CD4-positive, alpha-beta T cell treated with Interleukin-4 for 4 hours (primary cell): ENCODE measurements around the gene PPP1R10.
A peak's percentile ranks its signal among the peaks of the same experiment; 100 is the strongest.

Experiments
- DNase-seq: peaks from one replicate; pipeline ENCODE4 v3.0.0-alpha.2; 2020

PPP1R10 gene

DNA sequence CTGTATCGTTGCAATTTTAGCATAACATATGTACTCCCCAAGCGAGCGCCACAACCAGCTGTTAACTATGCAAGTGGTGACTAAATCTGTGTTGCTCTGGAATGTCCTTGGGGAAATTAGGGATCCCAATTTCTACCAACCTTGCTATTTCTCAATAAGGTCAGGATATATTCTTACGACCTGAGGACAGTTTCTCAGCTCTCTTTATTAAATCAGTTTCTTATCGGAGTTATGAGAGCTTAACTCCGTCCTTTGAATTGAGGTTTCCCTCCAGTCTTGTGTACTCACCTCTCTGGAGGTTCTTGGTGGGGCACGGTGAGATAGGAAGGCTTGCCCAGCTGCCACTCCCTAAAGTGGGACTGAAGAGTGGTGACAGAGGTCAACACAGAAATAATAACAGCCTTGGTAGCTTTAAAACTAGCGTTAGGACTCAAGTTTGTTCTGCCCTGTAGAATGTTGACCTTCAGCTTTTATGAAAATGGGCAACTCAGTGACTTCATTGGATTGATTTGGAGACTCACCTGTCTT is 1.3 kb upstream of the PPP1R10 start:
- no peak for DNase-seq

DNA sequence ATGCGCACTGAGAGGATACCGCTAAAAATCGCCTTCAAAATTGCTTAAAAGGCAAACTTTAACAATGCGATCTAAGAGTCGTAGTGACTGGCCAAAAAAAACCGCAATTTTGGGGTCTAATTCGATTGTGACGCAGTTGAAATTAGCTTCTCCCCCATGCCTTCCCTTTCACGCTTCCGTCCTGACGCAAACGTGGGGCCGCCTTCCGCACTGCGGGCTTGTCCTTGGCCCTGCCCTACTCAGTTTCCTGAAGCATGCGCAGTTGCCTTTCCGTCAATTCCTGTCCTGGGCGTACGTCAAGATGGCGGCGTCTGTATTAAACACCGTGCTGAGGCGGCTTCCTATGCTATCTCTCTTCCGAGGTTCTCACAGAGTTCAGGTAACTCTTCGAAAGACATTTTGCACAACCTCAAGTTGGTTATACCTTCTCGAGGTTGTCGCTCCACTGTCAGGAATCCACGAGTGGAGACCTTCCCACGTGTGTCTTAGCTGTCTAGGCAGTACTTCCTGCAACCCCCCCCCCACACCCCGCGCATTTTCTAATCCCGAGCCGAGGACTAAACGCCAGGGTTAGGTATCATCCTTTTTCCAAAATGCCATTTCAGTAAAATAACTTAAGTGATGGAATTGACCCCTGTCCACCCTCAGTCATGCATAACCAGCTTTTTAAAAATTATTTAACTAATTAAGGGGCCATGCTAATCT is 674 bp upstream of the PPP1R10 start, which contains the start of gene MRPS18B:
TSS of gene MRPS18B (plus strand) at position 276 of the 705 bp plus-strand sequence. CDS start at position 302, 26 bp downstream.
- peak; percentile 99 for DNase-seq

DNA sequence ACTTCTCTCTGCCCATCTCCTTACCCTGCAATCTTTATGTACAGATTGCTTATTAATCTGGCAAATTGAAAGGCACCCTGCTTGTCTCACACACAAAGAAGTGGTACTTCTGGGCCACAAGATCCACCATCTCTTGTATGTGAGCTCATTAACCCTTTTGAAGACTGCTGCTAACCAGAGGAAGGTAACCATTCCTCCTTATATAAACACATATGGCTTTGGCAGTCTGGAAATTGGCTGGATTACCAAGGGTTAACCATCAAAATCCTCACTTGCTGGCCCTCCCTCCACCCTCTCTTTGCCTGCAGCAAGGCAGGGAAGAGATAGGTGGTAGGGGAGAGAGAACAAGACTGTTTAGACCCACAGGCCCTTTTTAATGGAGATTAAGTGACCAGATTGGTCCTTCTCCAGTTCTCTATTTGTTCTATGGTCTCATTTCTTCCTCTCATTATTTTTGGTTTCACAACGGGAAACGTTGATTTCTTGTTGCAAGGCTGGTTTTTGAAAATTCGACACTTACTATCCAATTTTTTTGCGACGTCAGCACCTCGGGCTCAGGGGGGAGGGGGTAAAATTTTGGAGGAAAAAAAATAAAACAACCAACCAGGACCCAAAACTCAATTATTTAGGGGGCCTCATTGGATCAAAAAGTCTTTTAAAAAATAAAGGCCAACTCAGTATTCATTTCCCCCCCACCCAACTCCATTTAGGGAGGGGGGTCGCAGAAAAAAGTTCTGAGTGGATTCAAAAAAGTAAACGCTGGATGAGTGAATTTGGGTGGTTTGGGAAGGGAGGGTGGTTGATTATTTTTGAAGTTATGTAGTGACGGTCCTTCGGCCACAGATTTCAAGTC is 859 bp downstream of the PPP1R10 start:
- peak; percentile 63 for DNase-seq

DNA sequence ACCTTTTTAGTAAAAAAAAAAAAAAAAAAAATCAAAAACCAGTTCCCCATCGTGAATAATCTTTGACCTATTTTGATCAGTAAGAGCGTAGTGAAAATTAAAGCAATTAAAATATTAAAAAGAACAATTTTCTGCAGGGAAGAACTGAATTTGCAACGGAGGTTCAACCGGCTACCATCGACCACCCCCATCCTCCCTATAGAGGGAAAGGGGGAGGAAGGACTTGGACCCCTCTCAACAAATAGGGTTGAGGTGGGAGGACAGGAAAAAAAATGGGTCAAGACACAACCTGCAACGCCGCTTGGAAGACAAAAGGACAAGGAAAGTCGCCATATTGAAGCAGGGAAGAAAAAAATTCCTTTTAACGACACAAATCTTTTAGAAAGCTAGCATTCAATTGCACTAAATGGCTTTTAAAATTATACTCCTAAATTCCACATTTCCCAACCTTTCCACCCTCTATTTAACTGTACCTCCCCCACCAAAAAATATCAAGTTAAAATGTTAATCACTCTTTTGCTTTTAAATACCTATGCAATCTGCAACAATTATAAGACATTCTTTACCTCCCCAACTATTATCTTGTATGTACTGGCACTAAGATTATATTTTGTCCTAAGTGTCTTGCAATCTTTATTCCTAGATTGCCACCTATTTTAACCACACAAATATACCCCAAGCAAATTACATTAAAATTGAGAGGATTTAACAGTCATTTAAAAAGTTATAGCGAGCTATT is 1.7 kb downstream of the PPP1R10 start:
- peak; percentile 46 for DNase-seq

DNA sequence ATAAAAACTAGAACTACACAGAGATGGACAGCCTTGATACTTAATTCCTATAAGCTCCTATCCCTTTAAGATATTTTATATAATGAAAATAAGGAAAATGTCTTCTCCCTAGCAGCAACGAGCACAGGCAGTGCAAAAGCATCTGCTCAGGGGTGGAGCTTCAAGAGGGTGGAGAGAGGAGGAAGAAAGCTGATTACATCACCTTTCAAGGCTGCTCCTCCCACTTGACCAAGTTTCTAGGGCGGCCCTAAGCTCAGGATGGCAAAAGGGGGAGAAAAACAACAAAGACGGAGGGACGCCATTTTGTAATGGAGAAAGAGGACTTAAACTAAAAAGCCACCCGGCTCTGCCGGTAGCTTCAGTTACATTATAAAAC is 2.2 kb downstream of the PPP1R10 start:
- DNase-seq, result peak; percentile 96

DNA sequence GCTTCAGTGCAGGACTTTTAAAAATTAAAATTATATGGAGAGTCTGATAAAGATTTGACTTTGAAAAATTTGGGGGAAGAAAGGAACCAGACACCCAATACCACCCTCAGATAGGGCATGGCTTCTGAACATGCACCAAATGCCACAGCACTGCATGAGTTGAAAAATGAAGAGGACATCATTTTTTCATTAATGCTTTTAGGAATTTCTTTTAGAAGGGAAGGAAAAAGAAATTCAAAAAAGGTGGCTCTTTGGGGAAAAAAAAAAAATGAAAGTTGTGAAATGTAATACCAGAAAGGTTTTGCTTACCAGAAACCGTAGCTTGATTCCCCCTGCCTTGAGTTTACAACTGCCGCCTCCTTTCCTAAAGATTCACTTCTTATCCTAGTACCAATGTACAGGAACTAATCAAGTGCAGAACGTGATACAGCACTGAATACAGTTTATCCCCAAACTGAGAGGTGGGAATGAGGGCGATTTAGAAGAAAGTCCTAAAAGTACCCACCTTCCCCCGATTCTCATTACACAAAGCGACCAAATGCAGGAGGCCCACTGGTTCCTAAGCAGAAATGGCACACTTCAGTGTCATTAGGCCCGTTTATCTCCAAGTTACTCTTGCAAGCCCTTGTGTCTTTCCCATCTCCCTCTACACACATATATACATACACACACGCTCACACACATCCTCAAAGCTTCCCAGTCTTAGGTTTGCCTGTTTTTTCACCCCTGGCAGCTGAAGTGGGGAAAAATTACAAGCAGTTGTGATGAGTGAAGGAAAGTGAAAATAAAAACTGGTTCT is 2.8 kb downstream of the PPP1R10 start:
- no peak for DNase-seq

DNA sequence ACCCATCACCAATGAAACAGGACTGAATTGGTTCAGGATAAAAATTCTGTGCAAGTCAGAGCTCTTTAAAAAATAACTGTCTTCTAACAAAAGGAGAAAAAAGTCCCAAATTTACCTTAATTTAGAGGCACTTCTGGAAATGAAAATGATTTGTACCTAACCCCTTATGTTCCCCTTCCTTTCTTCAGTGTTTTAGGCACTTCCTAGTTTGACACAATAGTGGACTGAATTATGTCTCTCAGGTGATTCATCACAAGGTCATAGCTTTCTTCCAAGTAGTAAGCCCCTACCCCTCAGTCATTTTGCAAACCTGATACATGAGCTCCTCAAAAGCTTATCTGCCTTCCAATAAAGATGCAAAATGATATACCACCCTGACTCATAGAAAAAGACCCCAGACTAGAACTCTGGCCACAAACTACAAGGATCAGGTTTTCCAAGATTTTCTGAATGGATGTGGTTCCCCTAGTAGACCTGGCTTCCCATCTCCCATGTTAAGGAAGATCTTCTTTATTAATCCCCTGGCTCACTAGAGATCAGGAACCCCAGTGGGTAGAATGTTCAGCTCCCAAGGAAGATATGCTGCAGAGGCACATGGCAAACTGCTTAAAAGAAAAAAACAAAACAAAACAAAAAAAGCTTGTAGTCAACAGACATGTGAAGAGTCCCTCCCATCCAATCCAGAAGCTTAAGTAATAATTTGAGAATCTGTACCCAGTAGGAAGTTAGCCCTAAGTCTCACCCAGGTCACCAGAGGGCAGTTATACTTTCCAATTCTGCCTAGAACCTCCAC is 3.6 kb downstream of the PPP1R10 start:
- peak; percentile 20 for DNase-seq

DNA sequence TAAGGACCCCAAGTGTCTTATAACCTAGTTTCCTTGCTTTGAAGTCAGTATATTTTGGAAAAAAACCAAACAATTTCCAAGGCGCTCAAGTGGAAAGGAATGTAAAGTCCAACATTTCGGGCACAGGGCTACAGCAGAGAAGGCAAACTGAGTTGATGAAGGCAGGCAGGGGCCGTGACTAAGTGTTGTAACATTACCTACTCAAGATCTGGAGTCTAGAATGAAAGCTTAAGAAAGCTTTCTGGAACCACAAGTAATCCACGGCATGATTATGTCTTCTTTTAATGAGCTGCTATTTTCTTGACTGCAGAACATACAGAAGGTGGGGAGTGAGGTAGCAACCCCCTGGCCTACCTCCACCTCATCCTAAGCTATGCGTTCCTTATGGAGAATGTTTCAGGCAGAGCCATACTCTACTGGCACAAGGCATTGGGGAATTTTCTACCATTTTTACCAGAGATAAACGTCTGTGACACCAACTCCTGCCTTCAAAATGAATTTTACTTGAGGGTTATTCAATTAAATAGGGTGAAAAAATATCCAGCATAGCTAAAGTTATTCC is 4.3 kb downstream of the PPP1R10 start:
- no peak for DNase-seq

DNA sequence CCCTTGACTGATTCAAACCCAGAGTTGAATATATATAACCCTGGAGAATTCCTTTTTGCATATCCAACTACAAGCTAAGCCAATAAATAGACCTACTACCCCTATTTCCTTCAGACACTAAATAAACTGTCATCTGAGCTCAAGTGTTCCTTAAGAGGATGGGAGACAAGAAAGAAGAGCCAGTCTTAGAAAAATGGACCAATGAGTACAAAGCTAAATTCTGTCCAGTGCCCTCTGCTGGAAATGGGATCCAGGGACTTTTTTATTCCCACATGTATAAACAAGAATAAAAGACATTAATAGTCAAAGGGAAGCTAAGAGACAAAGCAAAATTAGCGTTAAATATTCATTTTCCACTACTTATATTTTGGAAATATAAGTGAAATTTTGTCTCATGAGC is 4.8 kb downstream of the PPP1R10 start:
- DNase-seq, result no peak

DNA sequence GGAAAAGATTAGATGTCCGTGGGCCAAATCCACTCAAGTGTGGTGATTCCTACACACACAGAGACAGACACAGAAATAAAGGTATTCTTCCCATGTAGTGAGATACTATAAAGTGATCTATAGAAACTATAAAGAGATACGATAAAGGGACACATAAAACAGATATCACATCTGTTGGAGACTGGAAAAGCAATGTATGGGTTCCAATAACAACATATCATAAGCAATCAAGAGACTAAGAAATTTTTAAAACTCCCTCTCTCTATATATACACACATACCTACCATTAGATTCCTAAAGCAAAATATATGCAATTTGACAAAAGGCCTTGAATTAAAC is 5.2 kb downstream of the PPP1R10 start:
- no peak for DNase-seq

DNA sequence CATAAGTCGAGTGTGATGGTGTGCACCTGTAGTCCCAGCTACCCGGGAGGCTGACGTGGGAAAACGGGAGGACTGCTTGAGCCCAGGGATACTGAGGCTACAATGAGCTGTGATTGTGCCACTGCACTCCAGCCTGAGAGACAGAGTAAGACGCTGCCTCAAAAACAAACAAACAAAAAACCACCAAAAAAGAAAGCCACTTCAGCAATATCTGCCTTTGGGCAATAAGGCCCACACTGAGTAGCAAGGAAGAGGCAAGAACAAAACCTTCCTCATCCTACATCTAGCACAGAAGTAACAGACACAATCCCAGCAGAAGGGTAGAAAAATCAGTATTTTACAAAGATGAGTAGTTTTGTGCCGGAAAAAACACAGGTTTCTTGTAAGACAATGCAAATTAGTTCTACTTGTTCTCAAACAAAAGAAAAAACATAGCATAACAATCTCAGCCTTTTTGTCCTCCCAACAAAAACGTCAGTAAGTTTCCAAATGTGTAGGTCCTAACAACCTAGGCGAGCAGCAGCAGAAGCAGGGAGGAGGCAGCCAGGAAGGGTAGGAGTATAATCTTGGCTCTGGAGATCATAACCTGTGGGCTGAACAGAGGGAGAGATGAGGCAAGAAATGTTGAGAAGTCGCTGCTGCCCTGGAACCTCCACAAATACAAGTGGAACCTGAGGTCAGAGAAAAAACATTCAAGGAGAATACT is 5.7 kb downstream of the PPP1R10 start:
- no peak for DNase-seq

DNA sequence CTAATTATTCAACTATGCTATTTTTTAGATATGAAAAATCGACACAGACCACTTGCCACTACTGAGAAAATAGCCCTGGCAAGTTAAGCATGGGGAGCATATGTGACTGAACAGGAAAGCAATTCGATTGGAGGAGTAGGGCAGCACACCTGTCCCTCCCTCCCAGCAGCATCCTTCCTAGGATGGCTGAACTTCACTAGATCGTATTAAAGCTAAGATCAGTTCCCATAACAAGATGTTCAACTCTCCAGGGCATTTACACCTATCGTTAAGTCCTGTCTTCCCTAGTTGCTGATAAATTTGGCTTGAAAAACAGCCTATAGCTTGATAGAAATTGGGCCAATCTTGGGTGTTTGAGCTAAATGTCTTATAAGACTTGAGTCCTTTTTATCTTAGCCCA is 7.0 kb downstream of the PPP1R10 start:
- DNase-seq, result no peak

DNA sequence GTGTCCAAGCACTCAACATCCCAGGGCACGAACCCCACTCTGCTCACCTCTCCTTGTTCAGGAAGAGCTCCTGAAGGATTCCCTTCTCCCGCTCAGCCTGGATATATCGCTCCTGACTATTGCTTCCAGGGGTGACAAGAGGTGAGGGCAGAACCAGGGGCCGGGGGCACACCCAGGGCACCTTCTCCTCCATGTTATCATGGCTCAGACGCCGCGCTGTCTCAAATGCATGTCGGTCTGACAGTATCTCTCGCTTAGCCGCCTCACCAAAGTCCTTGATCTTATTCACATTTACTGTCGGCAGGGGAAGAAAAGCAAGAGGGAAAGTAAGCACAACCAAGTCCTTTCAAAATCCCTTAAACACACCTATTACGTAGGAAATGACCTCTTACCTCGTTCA is 13.1 kb downstream of the PPP1R10 start:
- no peak for DNase-seq

DNA sequence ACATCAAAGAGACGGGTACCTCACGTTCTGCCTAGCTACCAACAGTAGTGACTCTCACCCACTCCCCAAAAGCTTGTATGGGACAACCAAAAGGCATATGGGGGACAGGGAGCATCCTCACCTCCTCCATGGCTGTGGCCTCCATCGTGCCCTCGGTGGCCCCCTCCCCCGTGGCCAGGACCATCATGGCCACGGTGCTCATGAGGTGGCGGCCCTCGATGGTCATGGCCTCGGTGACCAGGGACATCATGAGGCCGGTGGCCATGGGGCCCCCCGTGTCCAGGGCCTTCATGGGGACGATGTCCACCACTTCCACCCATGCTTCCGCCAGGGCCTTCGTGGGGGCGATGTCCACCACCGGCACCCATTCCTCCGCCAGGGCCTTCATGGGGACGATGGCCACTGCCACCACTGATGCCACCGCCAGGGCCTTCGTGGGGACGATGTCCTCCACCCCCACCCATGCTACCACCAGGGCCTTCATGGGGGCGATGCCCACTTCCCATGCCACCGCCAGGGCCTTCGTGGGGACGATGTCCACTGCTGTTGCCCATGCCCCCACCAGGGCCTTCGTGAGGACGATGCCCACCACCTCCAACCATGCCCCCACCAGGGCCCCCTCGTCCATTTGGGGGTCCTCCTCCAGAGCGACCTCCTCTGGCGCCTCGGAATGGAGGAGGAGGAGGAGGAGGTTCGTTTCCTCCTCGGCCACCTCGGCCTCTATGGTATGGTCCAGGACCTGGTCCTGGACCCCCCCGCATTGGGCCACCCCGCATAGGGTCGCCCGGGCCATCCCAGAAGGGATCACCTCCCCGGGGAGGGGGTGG is 15.0 kb downstream of the PPP1R10 start:
- DNase-seq, result no peak

DNA sequence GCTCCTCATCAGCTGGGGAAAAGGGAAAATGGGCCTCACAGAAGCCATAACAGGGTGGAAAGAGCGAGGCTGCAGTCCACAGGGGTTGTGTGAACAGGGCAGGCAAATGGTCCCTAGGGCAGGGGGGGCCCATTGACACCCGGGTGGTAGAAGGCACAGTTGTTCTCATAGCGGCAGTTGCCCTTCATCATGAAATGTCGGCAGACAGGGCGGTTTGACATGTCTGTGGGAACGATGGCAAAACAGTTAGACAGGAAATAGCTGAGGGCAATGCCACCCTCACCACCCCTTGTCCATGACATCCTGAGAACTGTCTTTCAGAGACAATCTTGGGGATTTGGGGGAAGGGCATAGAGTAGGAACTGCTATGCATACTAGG is 15.6 kb downstream of the PPP1R10 start:
- no peak for DNase-seq

DNA sequence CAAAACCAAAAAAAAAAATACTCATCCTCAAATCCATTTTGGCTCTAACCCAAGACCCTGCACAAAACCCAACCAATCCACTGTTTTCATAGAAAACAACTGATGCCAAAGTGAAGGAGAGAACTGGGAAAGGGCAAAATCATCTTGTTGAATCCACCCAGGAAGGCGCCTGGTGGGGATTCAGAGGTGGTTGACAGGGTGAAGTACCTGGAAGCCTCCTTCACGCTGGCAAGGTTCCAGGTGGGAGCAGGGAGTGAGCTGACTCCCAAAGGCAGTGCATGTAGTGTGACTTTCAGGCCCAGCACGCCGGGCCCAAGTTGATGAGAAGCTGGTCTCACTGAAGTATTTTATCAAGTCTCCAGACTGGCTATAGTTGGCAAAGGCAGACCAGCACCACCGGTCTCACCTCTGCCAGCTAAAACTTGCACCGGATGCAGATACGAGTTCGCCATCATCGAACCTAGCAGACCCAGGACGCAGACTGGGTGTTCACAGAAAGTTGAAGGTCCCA is 16.5 kb downstream of the PPP1R10 start:
- DNase-seq, result no peak

DNA sequence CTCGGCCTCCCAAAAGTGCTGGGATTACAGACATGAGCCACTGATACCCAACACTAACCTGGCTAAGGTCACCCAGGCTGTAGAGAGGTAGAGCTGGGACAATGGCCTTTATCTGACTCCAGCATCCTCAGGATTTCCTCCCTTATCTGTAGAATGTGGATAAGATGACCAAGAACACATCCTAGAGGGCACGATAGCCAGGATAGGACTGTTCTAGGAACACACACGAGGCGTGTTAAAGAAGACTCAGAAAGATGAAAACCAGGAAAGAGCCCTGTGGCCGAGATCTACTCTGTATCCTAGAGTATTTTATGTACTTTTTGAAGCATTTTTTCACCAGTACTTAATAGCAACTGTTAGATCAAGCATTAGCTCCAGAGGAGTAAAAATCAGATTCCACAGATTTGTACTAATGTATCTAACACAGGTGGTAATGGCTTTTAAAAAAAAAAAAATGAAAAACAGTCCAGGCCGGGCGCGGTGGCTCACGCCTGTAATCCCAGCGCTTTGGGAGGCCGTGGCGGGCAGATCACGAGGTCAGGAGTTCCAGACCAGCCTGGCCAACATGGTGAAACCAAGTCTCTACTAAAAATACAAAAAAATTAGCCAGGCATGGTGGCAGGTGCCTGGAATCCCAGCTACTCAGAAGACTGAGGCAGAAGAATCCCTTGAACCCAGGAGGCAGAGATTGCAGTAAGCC is 17.3 kb downstream of the PPP1R10 start:
- DNase-seq, result no peak

DNA sequence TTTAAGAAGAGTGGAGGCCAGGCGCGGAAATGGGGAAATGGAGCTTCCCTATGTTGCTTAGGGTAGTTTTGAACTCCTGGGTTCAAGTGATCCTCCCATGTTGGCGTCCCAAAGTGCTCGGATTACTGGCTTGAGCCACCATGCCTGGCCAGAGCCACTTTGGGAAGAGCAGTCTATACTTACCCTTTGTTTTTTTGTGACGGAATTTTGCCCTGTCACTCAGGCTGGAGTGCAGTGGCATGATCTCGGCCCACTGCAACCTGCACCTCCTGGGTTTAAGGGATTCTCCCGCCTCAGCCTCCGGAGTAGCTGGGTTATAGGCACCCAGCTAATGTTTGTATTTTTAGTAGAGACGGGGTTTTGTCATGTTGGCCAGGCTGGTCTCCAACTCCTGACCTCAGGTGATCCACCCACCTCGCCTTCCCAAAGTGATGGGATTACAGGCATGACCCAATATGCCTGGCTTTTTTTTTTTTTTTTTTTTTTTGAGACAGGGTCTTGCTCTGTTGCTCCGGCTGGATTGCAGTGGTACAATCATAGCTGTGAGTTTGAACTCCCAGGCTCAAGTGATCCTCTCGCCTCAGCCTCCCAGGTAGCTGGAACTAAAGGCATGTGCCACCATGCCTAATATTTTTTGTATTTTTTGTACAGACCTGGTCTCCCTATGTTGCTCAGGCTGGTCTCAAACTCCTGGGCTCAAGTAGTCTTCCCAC is 18.0 kb downstream of the PPP1R10 start:
- no peak for DNase-seq
